Adipocyte (in vitro differentiated cells): ENCODE measurements around the gene RAP1GAP2.
"Not testable (repeated sequence)": the region's sequence is repeated elsewhere in the genome, so short reads cannot be mapped to it uniquely, and the experiment has no call there.

Source experiments
- DNase-seq: peaks from one replicate; pipeline ENCODE4 v3.0.0-alpha.2; 2015; ENCODE audit warnings: low read depth
- H3K27me3 ChIP-seq: replicated peaks from 2 replicates; pipeline ENCODE4 v1.7.0; 2013; ENCODE audit warnings: mild to moderate bottlenecking, low read length, moderate library complexity; ENCODE audit not compliant: control insufficient read depth, insufficient read depth
- H3K36me3 ChIP-seq: 2 replicates; pipeline ENCODE4 v1.7.0; 2013; ENCODE audit warnings: low read length, mild to moderate bottlenecking, moderate library complexity; ENCODE audit not compliant: control insufficient read depth, insufficient read depth, severe bottlenecking
- H3K4me1 ChIP-seq: 2 replicates; pipeline ENCODE4 v1.7.0; 2013; ENCODE audit warnings: mild to moderate bottlenecking, low read length, moderate library complexity; ENCODE audit not compliant: control insufficient read depth, insufficient read depth
- H3K4me3 ChIP-seq: 2 replicates; pipeline ENCODE4 v1.7.0; 2013; ENCODE audit warnings: mild to moderate bottlenecking, low read length, moderate library complexity
- H3K9ac ChIP-seq: 2 replicates; pipeline ENCODE4 v1.7.0; 2013; ENCODE audit warnings: mild to moderate bottlenecking, low read length, moderate library complexity
- H3K9me3 ChIP-seq: 2 replicates; pipeline ENCODE4 v1.7.0; 2013; ENCODE audit warnings: mild to moderate bottlenecking, low read length, moderate library complexity; ENCODE audit not compliant: control insufficient read depth

RAP1GAP2 gene

GRCh38 chr17:2874189-2874686 is 78.0 kb downstream of the RAP1GAP2 start:
- Histone ChIP-seq H3K36me3 (no peaks in the 10 kb centered on the region), H3K4me3 (no peak overlapping the region), H3K4me1 (no peaks in the 10 kb centered on the region), H3K27me3 (peaks cover 15% of the 10 kb centered on the region), H3K9ac (no peak overlapping the region), H3K9me3 (no peaks in the 10 kb centered on the region)
- no peak for DNase-seq

- Histone ChIP-seq H3K9me3 (no peaks in the 10 kb centered on the region), H3K4me3 (no peak overlapping the region), H3K4me1 (no peaks in the 10 kb centered on the region), H3K36me3 (no peaks in the 10 kb centered on the region), H3K27me3 (peaks cover 15% of the 10 kb centered on the region), H3K9ac (no peak overlapping the region)
- DNase-seq, result no peak
These were observed 79.4 kb downstream of the RAP1GAP2 start for GRCh38 chr17:2875608-2876007.

GRCh38 chr17:2876467-2876866 is 80.2 kb downstream of the RAP1GAP2 start:
- Histone ChIP-seq H3K4me1 (no peaks in the 10 kb centered on the region), H3K9ac (no peak overlapping the region), H3K36me3 (no peaks in the 10 kb centered on the region), H3K4me3 (no peak overlapping the region), H3K27me3 (peaks cover 18% of the 10 kb centered on the region), H3K9me3 (no peaks in the 10 kb centered on the region)
- DNase-seq, result no peak

GRCh38 chr17:2878751-2879254 is 82.6 kb downstream of the RAP1GAP2 start:
- H3K4me1 ChIP-seq, result peaks cover 7% of the 10 kb centered on the region
- no peaks in the 10 kb centered on the region for H3K9me3 ChIP-seq
- H3K4me3 ChIP-seq, result no peak overlapping the region
- no peak for DNase-seq
- no peaks in the 10 kb centered on the region for H3K36me3 ChIP-seq
- peaks cover 28% of the 10 kb centered on the region for H3K27me3 ChIP-seq
- no peak overlapping the region for H3K9ac ChIP-seq

GRCh38 chr17:2880050-2880449 is 83.8 kb downstream of the RAP1GAP2 start:
- Histone ChIP-seq H3K4me3 (no peak overlapping the region), H3K9ac (no peak overlapping the region), H3K4me1 (peaks cover 10% of the 10 kb centered on the region), H3K36me3 (no peaks in the 10 kb centered on the region), H3K27me3 (peaks cover 21% of the 10 kb centered on the region), H3K9me3 (no peaks in the 10 kb centered on the region)
- DNase-seq, result no peak

GRCh38 chr17:2881295-2881694 is 85.1 kb downstream of the RAP1GAP2 start:
- Histone ChIP-seq H3K4me1 (peaks cover 10% of the 10 kb centered on the region), H3K4me3 (no peak overlapping the region), H3K9me3 (no peaks in the 10 kb centered on the region), H3K36me3 (no peaks in the 10 kb centered on the region), H3K27me3 (peaks cover 20% of the 10 kb centered on the region), H3K9ac (no peak overlapping the region)
- DNase-seq, result no peak

GRCh38 chr17:2883544-2884213 is 87.4 kb downstream of the RAP1GAP2 start:
- peaks cover 13% of the 10 kb centered on the region for H3K27me3 ChIP-seq
- no peaks in the 10 kb centered on the region for H3K36me3 ChIP-seq
- no peaks in the 10 kb centered on the region for H3K9me3 ChIP-seq
- H3K9ac ChIP-seq, result no peak overlapping the region
- peaks cover 10% of the 10 kb centered on the region for H3K4me1 ChIP-seq
- DNase-seq, result no peak
- H3K4me3 ChIP-seq, result no peak overlapping the region

GRCh38 chr17:2885733-2886132 is 89.5 kb downstream of the RAP1GAP2 start:
- H3K9me3 ChIP-seq, result no peaks in the 10 kb centered on the region
- no peak for DNase-seq

GRCh38 chr17:2888326-2888725 is 92.1 kb downstream of the RAP1GAP2 start:
- Histone ChIP-seq H3K4me3 (no peak overlapping the region), H3K9me3 (no peaks in the 10 kb centered on the region), H3K36me3 (no peaks in the 10 kb centered on the region), H3K4me1 (peaks cover 25% of the 10 kb centered on the region), H3K27me3 (no peaks in the 10 kb centered on the region), H3K9ac (no peak overlapping the region)
- DNase-seq, result no peak

More at GRCh38 chr17:2885733-2886132, 89.5 kb downstream of the RAP1GAP2 start:
- Histone ChIP-seq H3K4me1 (peaks cover 24% of the 10 kb centered on the region), H3K36me3 (no peaks in the 10 kb centered on the region), H3K4me3 (no peak overlapping the region), H3K9ac (no peak overlapping the region), H3K27me3 (peaks cover 13% of the 10 kb centered on the region)

GRCh38 chr17:2889256-2889655 is 93.0 kb downstream of the RAP1GAP2 start:
- DNase-seq, result no peak
- Histone ChIP-seq H3K4me3 (no peak overlapping the region), H3K9ac (no peak overlapping the region), H3K9me3 (no peaks in the 10 kb centered on the region), H3K4me1 (peaks cover 17% of the 10 kb centered on the region), H3K36me3 (no peaks in the 10 kb centered on the region), H3K27me3 (no peaks in the 10 kb centered on the region)

- not testable (repeated sequence) for H3K9ac ChIP-seq, H3K36me3 ChIP-seq, H3K9me3 ChIP-seq, DNase-seq, H3K27me3 ChIP-seq, H3K4me3 ChIP-seq
- peaks cover 17% of the 10 kb centered on the region for H3K4me1 ChIP-seq
These were observed 94.5 kb downstream of the RAP1GAP2 start for GRCh38 chr17:2890778-2891177.
